ENCODE results near the gene ENTREP1.

GRCh38 chr9:69322256-69322655 lies 2.8 kb upstream of the ENTREP1 start:
- TF ChIP-seq CTCF (IDR thresholded peaks at IDR 0.05) = no peak
- no peak for TF ChIP-seq POLR2A (IDR thresholded peaks at IDR 0.05)
